HG03135 (cell line): ENCODE measurements around the gene GTPBP4.

Source experiments
- ATAC-seq: cut with Tn5 transposase; IDR thresholded peaks from one replicate; pipeline ENCODE4 v1.9.1; 2021; ENCODE audit warnings: mild to moderate bottlenecking, moderate library complexity; ENCODE audit not compliant: unreplicated experiment

Gene GTPBP4

DNA sequence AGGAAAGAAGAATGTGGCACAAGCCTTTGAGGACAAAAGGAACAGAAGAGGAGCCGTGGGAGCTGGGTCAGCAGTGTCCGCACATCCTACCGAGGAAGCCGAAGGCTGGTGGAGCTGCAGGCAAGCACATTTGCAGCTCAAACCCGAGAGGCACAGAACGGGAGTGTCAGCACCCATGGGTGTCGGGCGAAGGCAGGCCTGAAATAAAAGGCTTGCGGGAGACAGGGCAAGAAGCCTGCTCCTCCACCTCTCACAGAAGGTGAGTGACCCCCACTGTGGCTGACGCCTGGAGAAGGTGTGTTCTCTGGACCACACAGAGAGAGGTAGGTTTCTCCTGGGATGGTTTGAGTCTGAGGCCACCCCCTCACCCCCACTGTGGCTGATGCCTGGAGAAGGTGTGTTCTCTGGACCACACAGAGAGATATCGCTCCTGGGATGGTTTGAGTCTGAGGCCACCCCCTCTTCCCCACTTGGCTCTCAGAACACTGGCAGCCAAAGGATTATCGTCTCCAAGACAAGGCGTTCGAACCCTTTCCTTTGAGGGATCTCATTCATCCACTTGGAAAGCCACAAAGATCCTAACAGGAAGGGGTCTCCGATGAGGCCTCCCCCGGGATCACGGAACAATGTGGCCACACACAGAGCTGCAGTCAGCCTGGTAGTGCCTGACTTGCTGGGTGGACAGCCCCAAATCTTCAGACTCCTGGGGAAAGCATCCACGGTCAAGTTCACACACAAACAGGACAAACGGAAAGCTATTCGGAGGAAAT lies 21.6 kb upstream of the GTPBP4 start:
- ATAC-seq, result no peak

GRCh38 chr10:968546-969199 lies 19.6 kb upstream of the GTPBP4 start:
- no peak for ATAC-seq

DNA sequence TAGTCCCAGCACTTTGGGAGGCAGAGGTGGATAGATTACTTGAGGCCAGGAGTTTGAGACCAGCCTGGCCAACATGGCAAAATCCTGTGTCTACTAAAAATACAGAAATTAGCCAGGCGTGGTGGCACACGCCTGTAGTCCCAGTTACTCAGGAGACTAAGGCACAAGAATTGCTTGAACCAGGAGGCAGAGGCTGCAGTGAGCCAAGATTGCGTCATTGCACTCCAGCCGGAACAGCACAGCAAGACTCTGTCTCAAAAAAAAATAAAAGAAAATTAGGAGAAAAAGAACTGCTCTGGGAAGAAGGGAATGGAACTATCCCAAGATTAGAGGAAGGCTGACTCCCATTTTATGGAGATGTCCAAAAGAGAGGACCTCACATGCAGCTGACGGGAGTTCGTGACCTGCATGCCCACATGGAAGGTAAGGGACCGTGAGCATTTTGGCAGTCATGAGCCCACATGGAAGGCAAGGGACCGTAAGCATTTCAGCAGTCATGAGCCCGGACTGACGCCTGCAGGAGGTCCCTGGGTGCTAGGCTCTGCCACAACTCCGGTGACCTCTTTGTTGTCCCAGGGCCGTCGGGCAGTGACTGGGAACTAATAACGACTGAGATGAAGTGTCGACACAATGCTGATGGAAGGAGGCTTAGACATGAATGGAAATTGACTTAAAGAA lies 18.6 kb upstream of the GTPBP4 start:
- ATAC-seq, result no peak

- no peak for ATAC-seq
Measured at GRCh38 chr10:970311-971149, 17.7 kb upstream of the GTPBP4 start.

DNA sequence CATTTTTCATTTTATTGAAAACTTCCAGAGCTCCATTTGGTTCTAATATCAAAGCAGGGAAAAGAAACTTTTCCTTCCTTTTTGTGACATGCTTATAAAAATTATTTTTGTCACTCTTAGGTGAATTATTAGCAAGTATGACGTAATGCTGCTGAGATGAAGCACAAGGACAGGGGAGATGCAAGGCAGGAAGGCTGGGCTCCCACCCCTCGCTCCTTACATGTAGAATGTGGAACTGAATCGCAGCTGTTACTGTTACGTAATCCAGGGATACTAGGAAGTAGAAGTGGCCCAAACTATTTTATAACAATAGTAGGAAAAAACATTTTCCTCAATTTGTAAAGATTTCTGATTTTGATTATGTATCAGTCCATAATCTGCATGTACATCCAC lies 17.1 kb upstream of the GTPBP4 start:
- ATAC-seq, result no peak

DNA sequence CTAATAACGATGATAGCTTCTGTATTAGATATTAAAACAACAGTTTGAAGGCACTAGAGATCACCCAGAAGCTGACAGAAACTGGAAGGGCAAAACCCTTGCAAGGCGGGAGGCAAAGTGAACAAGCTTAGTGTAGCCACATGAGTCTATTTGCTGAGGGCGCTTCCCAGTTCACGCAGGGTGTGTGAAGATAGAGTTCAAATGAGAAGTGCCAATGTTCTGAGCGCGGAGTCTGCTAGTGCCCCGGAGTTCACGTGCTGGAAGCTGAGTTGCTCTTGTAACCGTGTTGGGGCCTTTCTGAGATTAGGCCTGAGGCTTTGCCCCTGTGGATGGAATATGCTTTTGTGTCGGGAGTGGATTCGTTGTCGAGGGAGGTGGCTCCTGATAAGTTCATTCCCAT lies 16.6 kb upstream of the GTPBP4 start:
- no peak for ATAC-seq

- no peak for ATAC-seq
Measured at GRCh38 chr10:972763-973162, 15.5 kb upstream of the GTPBP4 start.

DNA sequence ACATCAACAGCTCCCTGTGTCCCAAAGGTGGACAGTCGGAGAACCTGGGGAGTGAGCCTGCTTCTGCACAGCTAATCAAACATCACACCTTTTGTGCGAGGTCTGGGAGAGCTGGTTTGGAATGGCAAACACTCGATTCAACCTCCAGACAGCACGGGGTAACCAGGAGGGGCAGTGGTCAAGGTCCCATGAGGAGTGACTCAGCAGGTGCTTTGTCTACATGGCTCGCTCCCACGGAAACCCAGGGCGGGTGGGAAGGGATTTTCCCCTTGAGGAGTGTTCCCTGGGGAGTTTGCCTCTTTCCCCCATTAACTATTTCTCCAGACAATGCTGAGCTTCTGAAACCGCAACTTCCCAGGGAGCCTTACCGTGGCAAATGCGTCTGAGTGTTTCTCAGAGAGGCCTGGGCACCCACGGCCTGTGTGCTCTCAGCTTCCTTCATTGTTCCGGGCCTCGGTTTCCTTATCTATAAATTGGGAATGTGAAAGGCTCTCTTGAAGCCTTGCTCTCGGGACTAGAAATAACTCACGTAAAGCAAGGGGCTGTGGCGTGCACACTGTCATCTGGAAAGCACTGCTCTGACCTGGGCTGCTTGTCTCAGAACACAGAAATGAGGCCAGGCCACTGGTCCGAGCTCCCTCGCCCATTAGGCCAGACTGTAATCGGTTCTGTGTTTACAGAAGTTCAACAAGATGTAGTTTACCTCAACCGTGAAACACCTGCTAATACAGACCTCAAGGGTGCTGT lies 14.0 kb upstream of the GTPBP4 start:
- ATAC-seq, result no peak

GRCh38 chr10:974785-975074 lies 13.5 kb upstream of the GTPBP4 start:
- ATAC-seq, result no peak

DNA sequence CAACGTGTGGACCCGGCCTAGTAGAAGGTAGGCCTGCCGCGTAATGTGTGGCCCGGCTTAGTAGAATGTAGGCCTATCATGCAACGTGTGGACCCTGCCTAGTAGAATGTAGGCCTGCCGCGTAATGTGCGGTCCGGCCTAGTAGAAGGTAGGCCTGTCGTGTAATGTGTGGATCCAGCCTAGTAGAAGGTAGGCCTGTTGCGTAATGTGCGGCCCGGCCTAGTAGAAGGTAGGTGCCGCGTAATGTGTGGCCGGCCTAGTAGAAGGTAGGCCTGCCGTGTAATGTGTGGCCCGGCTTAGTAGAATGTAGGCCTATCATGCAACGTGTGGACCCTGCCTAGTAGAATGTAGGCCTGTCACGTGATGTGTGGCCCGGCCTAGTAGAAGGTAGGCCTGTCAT lies 11.9 kb upstream of the GTPBP4 start:
- no peak for ATAC-seq

DNA sequence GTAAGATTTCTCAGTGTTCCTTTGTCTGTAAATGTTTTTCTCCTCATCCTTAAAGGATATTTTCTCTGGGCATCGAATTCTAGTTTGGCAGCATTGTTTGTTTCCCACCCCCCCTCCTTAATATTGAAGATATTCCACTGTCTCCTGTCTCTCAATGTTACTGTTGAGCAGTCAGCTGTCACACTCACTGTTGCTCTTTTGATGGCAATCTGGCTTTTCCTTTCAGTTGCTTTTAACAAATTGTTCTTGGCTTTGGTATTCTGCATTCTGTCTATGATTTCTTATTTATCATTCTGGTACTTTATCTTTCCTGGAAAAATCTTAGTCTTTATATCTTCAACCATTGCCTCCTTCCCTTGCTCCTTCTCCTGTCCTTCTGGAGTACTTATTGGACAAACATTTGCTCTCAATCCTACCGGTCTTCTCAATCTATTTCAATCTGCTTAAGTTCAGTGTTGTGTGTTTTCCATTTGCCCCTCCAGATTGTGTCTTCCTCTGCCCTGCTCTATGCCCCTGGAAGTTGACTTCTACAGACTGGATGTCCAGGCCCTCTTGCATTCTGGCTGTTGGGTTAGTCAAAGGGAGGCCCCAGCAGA lies 9.3 kb upstream of the GTPBP4 start:
- no peak for ATAC-seq

DNA sequence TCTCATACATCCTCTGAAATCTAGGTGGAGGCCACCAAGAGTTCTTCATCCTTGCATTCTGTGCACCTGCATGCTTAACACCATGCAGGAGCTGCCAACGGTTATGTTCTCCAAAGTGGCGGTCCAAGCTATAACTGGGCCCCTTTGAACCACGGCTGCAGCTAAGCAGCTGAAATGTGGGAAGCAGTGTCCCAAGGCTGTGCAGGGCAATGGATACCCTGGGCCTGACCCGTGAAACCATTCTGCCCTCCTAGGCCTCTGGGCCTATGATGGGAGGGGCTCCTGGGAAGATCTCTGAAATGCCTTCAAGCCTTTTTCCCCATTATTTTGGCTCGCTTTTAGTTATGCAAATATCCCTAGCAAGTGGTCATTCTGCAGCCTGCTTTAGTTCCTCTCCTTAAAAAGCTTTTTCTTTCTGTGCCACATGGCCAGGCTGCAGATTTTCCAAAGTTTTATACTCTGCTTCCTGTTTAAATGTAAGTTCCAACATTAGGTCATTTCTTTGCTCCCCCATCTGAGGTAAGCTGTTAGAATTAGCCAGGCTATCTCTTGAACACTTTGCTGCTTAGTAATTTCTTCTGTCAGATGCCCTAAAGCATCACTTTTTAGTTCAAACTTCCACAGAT lies 7.7 kb upstream of the GTPBP4 start:
- ATAC-seq, result no peak

DNA sequence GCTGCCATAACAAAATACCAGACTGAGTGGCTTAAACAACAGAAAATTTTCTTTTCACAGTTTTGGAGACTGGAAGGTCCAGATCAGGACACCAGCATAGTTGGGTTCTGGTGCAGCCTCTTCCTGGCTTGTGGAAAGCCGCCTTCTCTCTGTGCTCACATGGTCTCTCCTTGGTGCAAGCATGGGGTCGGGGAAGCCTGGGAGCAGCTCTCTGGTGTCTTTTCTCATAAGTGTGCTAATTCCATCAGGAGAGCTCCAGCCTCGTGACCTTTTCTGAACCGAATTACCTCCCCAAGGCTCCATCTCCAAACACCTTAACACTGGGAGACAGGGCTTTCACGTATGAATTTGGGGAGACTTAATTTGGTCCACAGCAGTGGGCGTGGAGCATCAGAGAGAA lies 4.8 kb upstream of the GTPBP4 start:
- ATAC-seq, result no peak

DNA sequence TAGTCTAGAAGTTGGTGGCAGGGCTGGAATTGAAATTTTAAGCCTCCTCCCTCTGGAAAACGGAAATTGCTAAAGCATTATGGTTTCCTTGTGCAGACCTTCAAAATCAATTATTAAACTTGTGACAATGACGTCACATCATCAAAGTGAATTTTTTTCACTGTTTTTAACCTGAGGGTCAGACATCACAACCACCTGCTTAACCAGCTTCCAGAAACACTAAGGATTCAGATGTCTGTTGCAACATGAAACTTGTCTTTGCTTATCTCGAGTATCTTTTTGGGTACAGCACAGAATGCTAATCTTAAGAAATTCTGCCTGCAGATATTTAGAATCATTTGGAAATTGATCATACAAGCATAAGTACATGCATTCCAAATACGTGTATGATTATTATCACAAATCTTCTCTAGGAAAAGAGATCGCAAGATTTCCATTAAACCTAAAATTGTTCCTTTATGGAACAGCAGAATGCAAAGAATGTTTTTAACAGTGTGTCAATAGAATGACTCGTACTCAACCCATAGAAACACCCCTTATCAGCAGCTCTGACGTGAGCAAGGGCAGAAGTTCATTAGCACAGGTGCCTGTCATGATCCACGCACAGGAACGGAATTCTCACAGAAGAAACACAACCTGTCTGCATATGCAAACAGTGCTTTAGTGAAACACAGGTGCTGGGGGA lies 4.1 kb upstream of the GTPBP4 start:
- no peak for ATAC-seq

GRCh38 chr10:985361-985760 lies 2.9 kb upstream of the GTPBP4 start:
- no peak for ATAC-seq

- ATAC-seq, result no peak
Measured at GRCh38 chr10:986137-986825, 2.0 kb upstream of the GTPBP4 start.

DNA sequence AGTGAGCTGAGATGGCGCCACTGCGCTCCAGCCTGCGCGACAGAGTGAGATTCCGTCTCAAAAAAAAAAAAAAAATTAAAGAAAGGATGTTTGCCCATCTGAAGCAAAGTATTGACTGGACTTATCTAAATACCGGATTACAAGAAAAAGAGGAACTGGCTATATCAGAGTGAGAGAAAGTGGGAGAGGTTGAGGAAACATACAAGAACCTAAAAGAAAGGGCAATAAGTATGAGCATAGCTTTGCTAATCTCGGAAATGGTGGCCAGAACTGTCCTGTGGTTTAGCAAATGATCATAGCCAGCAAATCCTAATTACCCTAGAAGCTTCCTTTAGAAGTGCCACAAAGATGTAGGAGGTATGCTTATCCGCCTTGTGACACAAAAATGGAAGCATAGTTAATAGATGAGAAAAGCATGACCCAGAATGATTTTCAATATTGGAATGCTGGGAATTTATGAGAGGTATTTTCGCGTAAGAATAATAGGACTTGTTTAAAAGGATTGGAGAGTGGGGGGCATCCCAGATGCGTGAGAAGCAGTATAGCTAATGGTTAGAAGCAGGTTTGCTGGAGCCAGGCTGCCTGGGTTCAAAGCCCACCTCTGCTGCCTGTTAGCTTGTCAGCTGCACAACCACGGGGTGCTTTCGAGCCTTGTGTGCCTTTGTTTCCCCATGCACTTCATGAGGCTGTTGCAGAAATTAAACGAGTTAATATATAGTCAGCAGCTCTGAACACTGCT lies 1.2 kb upstream of the GTPBP4 start:
- no peak for ATAC-seq

- no peak for ATAC-seq
Measured at GRCh38 chr10:987620-987869, 689 bp upstream of the GTPBP4 start.
